Hepatocyte (in vitro differentiated cells): Measurements from ENCODE around the gene CCDC3. TPM values are rescaled to one million over a fixed set of nuclear protein-coding genes. Genes with fewer than 3 reads are reported as not detected.
A peak's percentile ranks its signal among the peaks of the same experiment; 100 is the strongest.

Experiments
- DNase-seq: peaks from one replicate; pipeline ENCODE4 v3.0.0-alpha.2; 2016; ENCODE audit warnings: low spot score
- H2AFZ ChIP-seq: fragments of 200-600 bp; sonication (generic); 2 replicates; pipeline ENCODE4 v1.6.0; 2016; ENCODE audit warnings: antibody characterized with exemption, mild to moderate bottlenecking
- H3K27ac ChIP-seq: fragments of 200-600 bp; sonication (generic); 2 replicates; pipeline ENCODE4 v1.5.1; 2016; ENCODE audit warnings: mild to moderate bottlenecking
- H3K27me3 ChIP-seq: fragments of 200-600 bp; sonication (generic); 2 replicates; pipeline ENCODE4 v1.6.1; 2016
- H3K36me3 ChIP-seq: fragments of 200-600 bp; sonication (generic); replicated peaks from 2 replicates; pipeline ENCODE4 v1.5.1; 2016; ENCODE audit warnings: low read depth; ENCODE audit not compliant: insufficient read depth
- H3K4me1 ChIP-seq: fragments of 200-600 bp; sonication (generic); 2 replicates; pipeline ENCODE4 v1.5.1; 2016; ENCODE audit warnings: mild to moderate bottlenecking, moderate library complexity; ENCODE audit not compliant: insufficient read depth
- H3K4me2 ChIP-seq: fragments of 200-600 bp; sonication (generic); 2 replicates; pipeline ENCODE4 v1.6.0; 2016
- H3K4me3 ChIP-seq: fragments of 200-600 bp; sonication (generic); 2 replicates; pipeline ENCODE4 v1.5.1; 2016; ENCODE audit warnings: mild to moderate bottlenecking
- H3K79me2 ChIP-seq: fragments of 200-600 bp; sonication (generic); 2 replicates; pipeline ENCODE4 v1.6.0; 2017; ENCODE audit warnings: mild to moderate bottlenecking
- H3K9me2 ChIP-seq: fragments of 200-600 bp; sonication (generic); replicated peaks from 2 replicates; pipeline ENCODE4 v1.6.0; 2017; ENCODE audit warnings: mild to moderate bottlenecking; ENCODE audit not compliant: insufficient read depth
- H3K9me3 ChIP-seq: fragments of 200-600 bp; sonication (generic); 2 replicates; pipeline ENCODE4 v1.5.1; 2016; ENCODE audit warnings: low read depth, mild to moderate bottlenecking
- H4K20me1 ChIP-seq: fragments of 200-600 bp; sonication (generic); 2 replicates; pipeline ENCODE4 v1.6.0; 2016; ENCODE audit warnings: mild to moderate bottlenecking; ENCODE audit not compliant: insufficient read depth, poor library complexity, severe bottlenecking
- CTCF ChIP-seq: fragments of 200-600 bp; sonication (generic); IDR thresholded peaks from 2 replicates; pipeline ENCODE4 v1.5.1; 2016; ENCODE audit warnings: antibody characterized with exemption, mild to moderate bottlenecking; ENCODE audit not compliant: poor library complexity
- EZH2 ChIP-seq: fragments of 200-600 bp; sonication (generic); IDR thresholded peaks from 2 replicates; pipeline ENCODE4 v1.6.1; 2016; ENCODE audit warnings: antibody characterized with exemption, mild to moderate bottlenecking, borderline replicate concordance
- EZH2phosphoT487 ChIP-seq: fragments of 200-600 bp; sonication (generic); IDR thresholded peaks from one replicate; pipeline ENCODE4 v1.6.1; 2018; ENCODE audit warnings: antibody characterized with exemption, mild to moderate bottlenecking, low read depth, moderate library complexity; ENCODE audit not compliant: unreplicated experiment, severe bottlenecking
- WGBS: methylation state at CpG from one replicate; pipeline ENCODE4 v1.1.6; 2016; ENCODE audit warnings: low lambda C conversion rate; ENCODE audit errors: missing lambda C conversion rate; 5-methylcytosine and 5-hydroxymethylcytosine counted together
- polyA plus RNA-seq: library from polyadenylated mRNA; unstranded; fragments of >200 nt; fragmentation: Nextera tagmentation; extraction: Ambion mirVana; gene quantifications from 2 replicates; pipeline ENCODE4 v1.2.1, GENCODE V29; 2016
- total RNA-seq: library from RNA; depleted of rRNA; stranded (reverse); fragments of >200 nt; gene quantifications from 2 replicates; pipeline ENCODE4 v1.2.3, GENCODE V29; 2014

Gene CCDC3
- total and polyA plus RNA-seq, 2 experiments from 2014 or later: 10.4 to 10.5 TPM

- no peak overlapping the region for H3K27ac ChIP-seq
- 87% methylated on average over 6 of the region's 6 CpGs for WGBS
- no peak overlapping the region for H3K4me3 ChIP-seq
- no peaks in the 10 kb centered on the region for H3K79me2 ChIP-seq
- H3K9me2 ChIP-seq: no peaks in the 10 kb centered on the region
- H3K4me2 ChIP-seq: no peak overlapping the region
- H3K4me1 ChIP-seq: no peaks in the 10 kb centered on the region
- H3K9me3 ChIP-seq: no peaks in the 10 kb centered on the region
- no peaks in the 10 kb centered on the region for H3K27me3 ChIP-seq
- no peak overlapping the region for H2AFZ ChIP-seq
- H4K20me1 ChIP-seq: no peaks in the 10 kb centered on the region
- DNase-seq: peak; percentile 55
- TF ChIP-seq CTCF (no peak), EZH2phosphoT487 (no peak), EZH2 (no peak)
- no peaks in the 10 kb centered on the region for H3K36me3 ChIP-seq
These were observed 116.7 kb downstream of the CCDC3 start for GRCh38 chr10:12884851-12885250.

GRCh38 chr10:12880423-12880822, 121.1 kb downstream of the CCDC3 start:
- Histone ChIP-seq H3K4me2 (no peak overlapping the region), H2AFZ (no peak overlapping the region), H4K20me1 (no peaks in the 10 kb centered on the region), H3K9me3 (no peaks in the 10 kb centered on the region), H3K27me3 (no peaks in the 10 kb centered on the region), H3K27ac (no peak overlapping the region), H3K9me2 (no peaks in the 10 kb centered on the region), H3K36me3 (no peaks in the 10 kb centered on the region), H3K4me3 (no peak overlapping the region), H3K79me2 (no peaks in the 10 kb centered on the region), H3K4me1 (no peaks in the 10 kb centered on the region)
- no peak for TF ChIP-seq EZH2phosphoT487
- DNase-seq: no peak

- no peak for DNase-seq
- Histone ChIP-seq H3K36me3 (no peaks in the 10 kb centered on the region), H3K79me2 (no peaks in the 10 kb centered on the region), H3K27ac (no peak overlapping the region), H3K27me3 (no peaks in the 10 kb centered on the region), H3K9me3 (no peaks in the 10 kb centered on the region), H3K9me2 (no peaks in the 10 kb centered on the region), H3K4me2 (no peak overlapping the region), H3K4me1 (no peaks in the 10 kb centered on the region), H2AFZ (no peak overlapping the region), H3K4me3 (no peak overlapping the region), H4K20me1 (no peaks in the 10 kb centered on the region)
- 78% methylated on average over 3 of the region's 3 CpGs for WGBS
- TF ChIP-seq EZH2: no peak
- TF ChIP-seq CTCF: no peak
- TF ChIP-seq EZH2phosphoT487: no peak
These were observed 124.4 kb downstream of the CCDC3 start for GRCh38 chr10:12877150-12877549.

- Histone ChIP-seq H3K27ac (no peak overlapping the region), H3K9me2 (no peaks in the 10 kb centered on the region), H2AFZ (no peak overlapping the region), H3K27me3 (no peaks in the 10 kb centered on the region), H3K4me3 (no peak overlapping the region), H3K4me2 (no peak overlapping the region), H4K20me1 (no peaks in the 10 kb centered on the region), H3K36me3 (no peaks in the 10 kb centered on the region), H3K9me3 (no peaks in the 10 kb centered on the region), H3K4me1 (no peaks in the 10 kb centered on the region), H3K79me2 (no peaks in the 10 kb centered on the region)
- 92% methylated on average over 5 of the region's 5 CpGs for WGBS
- DNase-seq: no peak
- no peak for TF ChIP-seq EZH2
- no peak for TF ChIP-seq CTCF
- TF ChIP-seq EZH2phosphoT487: no peak
These were observed 125.2 kb downstream of the CCDC3 start for GRCh38 chr10:12876266-12876665.
